ENCODE results near the gene COX6A2.

Gene COX6A2

DNA sequence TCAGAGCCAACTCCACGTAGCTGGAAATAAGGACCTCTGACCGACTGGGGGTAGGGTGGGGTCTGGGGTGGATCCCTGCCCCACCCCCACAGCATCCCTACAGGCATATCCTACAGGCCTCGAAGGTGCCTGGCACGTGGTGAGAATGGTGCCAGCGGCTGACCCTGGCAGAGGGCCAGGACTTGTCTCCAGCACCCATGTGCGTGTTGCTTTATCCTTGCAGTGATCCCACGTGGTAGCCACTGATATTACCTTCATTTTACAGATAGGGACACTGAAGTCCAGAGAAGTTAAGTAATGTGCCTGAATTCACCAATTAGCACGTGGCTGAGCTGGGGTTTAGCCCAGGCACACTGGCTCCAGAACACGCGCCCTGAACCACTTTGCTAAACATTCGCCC, 26.7 kb downstream of the COX6A2 start:
- Histone ChIP-seq H3K36me3 (ENCODE audit: control insufficient read depth, insufficient read depth, low read length) (no peaks in the 10 kb centered on the region), H3K4me3 (ENCODE audit: low read depth, low read length) (no peak overlapping the region), H3K9ac (ENCODE audit: low read depth, low read length) (no peak overlapping the region), H3K27ac (ENCODE audit: low read depth, low read length) (no peak overlapping the region), H3K4me1 (ENCODE audit: control insufficient read depth, insufficient read depth, low read length) (no peaks in the 10 kb centered on the region), H3K27me3 (ENCODE audit: control insufficient read depth, insufficient read depth, low read length) (no peaks in the 10 kb centered on the region), H3K9me3 (ENCODE audit: control insufficient read depth, insufficient read depth, low read length) (no peaks in the 10 kb centered on the region)

DNA sequence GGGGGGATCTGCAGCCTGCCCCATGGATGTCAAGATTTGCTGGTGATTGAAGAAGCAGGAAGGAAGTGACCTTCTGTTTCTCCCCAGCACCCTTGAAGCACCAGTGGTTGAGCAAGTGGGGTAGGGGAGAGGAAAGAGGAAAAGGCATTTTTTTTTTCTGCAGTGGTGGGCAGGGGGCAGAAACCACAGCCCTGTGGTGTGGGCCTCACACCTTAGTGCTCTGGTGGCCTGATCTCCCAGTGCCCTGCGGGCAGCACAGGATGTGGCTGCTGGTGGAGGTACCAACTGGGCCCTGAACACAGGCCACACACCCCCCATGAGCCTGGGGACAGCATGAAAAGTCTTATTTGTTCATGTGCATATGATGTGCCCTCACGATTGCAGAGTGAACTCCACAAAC, 28.0 kb downstream of the COX6A2 start:
- Histone ChIP-seq H3K27me3 (ENCODE audit: control insufficient read depth, insufficient read depth, low read length) (no peaks in the 10 kb centered on the region), H3K4me3 (ENCODE audit: low read depth, low read length) (no peak overlapping the region), H3K9me3 (ENCODE audit: control insufficient read depth, insufficient read depth, low read length) (no peaks in the 10 kb centered on the region), H3K9ac (ENCODE audit: low read depth, low read length) (no peak overlapping the region), H3K36me3 (ENCODE audit: control insufficient read depth, insufficient read depth, low read length) (no peaks in the 10 kb centered on the region), H3K27ac (ENCODE audit: low read depth, low read length) (no peak overlapping the region), H3K4me1 (ENCODE audit: control insufficient read depth, insufficient read depth, low read length) (no peaks in the 10 kb centered on the region)

DNA sequence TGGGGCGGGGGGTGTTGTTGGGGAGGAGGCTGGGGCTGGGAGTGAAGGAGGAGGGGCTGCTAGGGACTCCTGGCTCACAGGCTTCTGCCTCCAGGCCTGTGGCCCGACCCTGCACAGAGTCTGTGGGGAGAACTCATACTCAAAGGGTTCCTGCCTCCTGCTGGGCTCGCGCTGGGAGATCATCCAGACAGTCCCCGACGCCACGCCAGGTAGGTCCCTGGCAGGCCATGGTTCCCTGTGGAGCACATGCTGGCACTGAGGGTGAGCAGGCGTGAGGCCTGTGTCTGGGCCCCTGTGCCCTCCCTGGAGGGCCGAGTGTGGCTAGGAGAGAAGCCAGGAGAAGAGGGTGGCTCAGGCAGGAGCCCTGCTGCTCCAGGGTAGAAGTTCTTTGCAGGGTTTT, 30.5 kb downstream of the COX6A2 start:
- no peak overlapping the region for H3K9ac ChIP-seq (ENCODE audit: low read depth, low read length)
- H3K9me3 ChIP-seq (ENCODE audit: control insufficient read depth, insufficient read depth, low read length), result no peaks in the 10 kb centered on the region
- H3K36me3 ChIP-seq (ENCODE audit: control insufficient read depth, insufficient read depth, low read length), result no peaks in the 10 kb centered on the region
- H3K4me1 ChIP-seq (ENCODE audit: control insufficient read depth, insufficient read depth, low read length), result no peaks in the 10 kb centered on the region
- H3K27me3 ChIP-seq (ENCODE audit: control insufficient read depth, insufficient read depth, low read length), result no peaks in the 10 kb centered on the region
- H3K4me3 ChIP-seq (ENCODE audit: low read depth, low read length), result no peak overlapping the region
- H3K27ac ChIP-seq (ENCODE audit: low read depth, low read length), result no peak overlapping the region

DNA sequence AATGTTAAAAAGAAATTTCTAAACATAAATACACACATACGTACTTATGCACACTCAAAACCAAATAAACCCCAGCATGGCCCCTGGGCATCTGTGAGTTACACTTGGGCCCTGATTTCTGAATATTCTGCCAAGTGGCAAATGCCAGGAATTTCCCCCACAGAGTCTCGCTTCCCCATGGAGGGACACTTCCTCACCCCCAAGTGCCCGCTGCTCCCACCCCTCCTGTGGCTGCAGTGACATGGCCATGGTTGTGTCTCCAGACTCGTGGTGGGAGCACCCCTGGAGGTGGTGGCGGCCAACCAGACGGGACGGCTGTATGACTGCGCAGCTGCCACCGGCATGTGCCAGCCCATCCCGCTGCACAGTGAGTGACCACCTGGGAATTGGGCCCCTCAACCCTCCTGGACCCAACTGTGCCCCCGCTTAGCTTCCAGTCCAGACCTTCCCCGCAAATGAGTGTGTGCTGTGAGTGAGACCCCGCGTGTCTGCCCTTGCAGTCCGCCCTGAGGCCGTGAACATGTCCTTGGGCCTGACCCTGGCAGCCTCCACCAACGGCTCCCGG, 31.0 kb downstream of the COX6A2 start:
- H3K36me3 ChIP-seq (ENCODE audit: control insufficient read depth, insufficient read depth, low read length), result no peaks in the 10 kb centered on the region
- no peak overlapping the region for H3K4me3 ChIP-seq (ENCODE audit: low read depth, low read length)
- no peak overlapping the region for H3K27ac ChIP-seq (ENCODE audit: low read depth, low read length)
- no peaks in the 10 kb centered on the region for H3K4me1 ChIP-seq (ENCODE audit: control insufficient read depth, insufficient read depth, low read length)
- no peak overlapping the region for H3K9ac ChIP-seq (ENCODE audit: low read depth, low read length)
- no peaks in the 10 kb centered on the region for H3K9me3 ChIP-seq (ENCODE audit: control insufficient read depth, insufficient read depth, low read length)
- no peaks in the 10 kb centered on the region for H3K27me3 ChIP-seq (ENCODE audit: control insufficient read depth, insufficient read depth, low read length)

DNA sequence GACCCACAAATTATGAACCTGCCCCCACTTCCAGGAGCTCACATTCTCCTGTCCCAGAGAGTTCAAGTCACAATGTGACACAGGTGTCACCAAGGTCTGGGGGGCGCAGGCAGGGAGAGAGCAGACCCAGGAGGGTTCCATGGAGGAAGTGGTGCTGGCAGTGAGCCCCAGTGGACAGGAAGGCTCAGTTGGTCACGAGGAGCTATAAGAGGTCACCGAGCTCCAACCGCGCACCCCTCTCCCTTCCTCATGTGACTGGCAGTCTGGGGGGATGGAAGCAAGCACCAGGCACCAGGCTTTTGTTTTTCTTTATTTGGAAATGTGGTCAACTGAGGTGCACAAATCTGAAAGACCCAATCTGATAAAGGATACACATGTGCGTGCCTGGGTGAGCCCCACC, 32.5 kb downstream of the COX6A2 start:
- H3K27ac ChIP-seq (ENCODE audit: low read depth, low read length), result no peak overlapping the region
- H3K4me1 ChIP-seq (ENCODE audit: control insufficient read depth, insufficient read depth, low read length), result no peaks in the 10 kb centered on the region
- H3K36me3 ChIP-seq (ENCODE audit: control insufficient read depth, insufficient read depth, low read length), result no peaks in the 10 kb centered on the region
- no peak overlapping the region for H3K9ac ChIP-seq (ENCODE audit: low read depth, low read length)
- H3K27me3 ChIP-seq (ENCODE audit: control insufficient read depth, insufficient read depth, low read length), result no peaks in the 10 kb centered on the region
- no peak overlapping the region for H3K4me3 ChIP-seq (ENCODE audit: low read depth, low read length)
- no peaks in the 10 kb centered on the region for H3K9me3 ChIP-seq (ENCODE audit: control insufficient read depth, insufficient read depth, low read length)

DNA sequence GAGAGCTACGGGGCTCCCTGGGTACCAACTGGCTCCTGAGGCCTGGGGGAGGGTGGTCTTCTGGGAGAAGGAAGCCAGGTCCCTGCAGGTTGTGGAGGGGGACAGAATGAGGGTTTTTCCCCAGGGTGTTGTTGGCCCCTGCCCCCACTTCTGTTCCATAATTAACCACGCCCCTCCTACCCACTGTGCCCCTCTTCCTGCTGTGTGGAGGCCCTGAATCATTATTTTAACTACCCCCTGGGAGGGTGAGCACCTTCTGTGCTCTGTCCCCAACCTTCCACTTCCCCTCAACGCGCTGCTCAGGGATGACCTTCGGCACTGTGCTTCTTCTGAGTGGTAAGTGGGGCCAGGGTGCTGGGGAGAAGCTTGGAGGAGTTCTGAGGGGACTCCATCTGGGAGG, 35.1 kb downstream of the COX6A2 start, which contains the start of gene ITGAD:
Gene ITGAD, plus strand, starts transcription at position 280 of the 400 bp plus-strand sequence. Its CDS starts 26 bp downstream, at position 306.
- no peaks in the 10 kb centered on the region for H3K36me3 ChIP-seq (ENCODE audit: control insufficient read depth, insufficient read depth, low read length)
- no peak within 1 kb of the TSS for H3K4me3 ChIP-seq (ENCODE audit: low read depth, low read length)
- H3K4me1 ChIP-seq (ENCODE audit: control insufficient read depth, insufficient read depth, low read length), result no peaks in the 10 kb centered on the region
- no peaks in the 10 kb centered on the region for H3K27me3 ChIP-seq (ENCODE audit: control insufficient read depth, insufficient read depth, low read length)
- no peaks in the 10 kb centered on the region for H3K9me3 ChIP-seq (ENCODE audit: control insufficient read depth, insufficient read depth, low read length)
- no peak within 1 kb of the TSS for H3K9ac ChIP-seq (ENCODE audit: low read depth, low read length)
- no peak within 1 kb of the TSS for H3K27ac ChIP-seq (ENCODE audit: low read depth, low read length)

DNA sequence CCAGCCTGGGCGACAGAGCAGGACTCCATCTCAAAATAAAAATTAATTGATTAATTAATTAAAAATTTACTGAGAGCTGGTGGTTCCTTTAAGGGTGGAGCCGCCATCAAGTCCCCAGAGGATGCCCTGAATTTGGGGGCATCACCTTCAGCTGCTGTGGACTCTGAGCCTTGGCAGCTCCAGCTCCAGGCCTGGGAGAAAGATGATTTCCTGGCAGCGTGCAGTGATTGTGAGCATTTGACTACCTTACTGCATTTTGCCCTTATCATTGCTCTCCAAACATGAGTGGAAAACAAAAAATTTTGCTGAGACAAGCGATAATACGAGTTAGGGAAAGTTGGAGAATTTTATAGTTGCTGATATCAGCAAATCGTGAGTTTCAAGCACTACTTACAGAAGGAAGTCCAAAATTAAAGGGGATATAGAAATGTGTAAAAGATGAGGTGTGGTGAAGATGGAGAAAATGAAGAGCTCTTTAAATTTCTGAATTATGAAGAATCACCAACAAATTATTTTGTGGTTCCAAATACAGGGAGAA, 37.6 kb downstream of the COX6A2 start:
- H3K9ac ChIP-seq (ENCODE audit: low read depth, low read length), result no peak overlapping the region

DNA sequence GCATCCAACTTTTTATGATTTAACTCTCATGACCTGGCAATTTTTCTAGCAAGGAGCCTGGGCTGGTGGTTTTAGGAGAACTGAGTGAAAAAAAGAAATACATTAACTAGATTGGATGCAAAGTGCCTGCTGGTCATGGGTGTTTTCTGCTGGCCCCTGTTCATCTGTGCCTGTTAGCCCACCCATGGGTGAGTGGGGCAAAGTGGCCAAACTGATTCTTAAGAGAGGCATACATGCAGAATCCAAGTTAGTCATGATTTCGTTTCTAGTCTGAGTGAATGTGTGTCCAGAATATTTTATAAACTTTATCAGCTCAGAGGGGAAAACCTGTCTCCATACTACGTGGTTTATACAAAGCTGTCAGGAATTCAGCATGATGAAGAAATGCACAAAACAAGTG, 39.6 kb downstream of the COX6A2 start:
- Histone ChIP-seq H3K9ac (ENCODE audit: low read depth, low read length) (no peak overlapping the region), H3K27me3 (ENCODE audit: control insufficient read depth, insufficient read depth, low read length) (no peaks in the 10 kb centered on the region), H3K36me3 (ENCODE audit: control insufficient read depth, insufficient read depth, low read length) (no peaks in the 10 kb centered on the region), H3K27ac (ENCODE audit: low read depth, low read length) (no peak overlapping the region), H3K9me3 (ENCODE audit: control insufficient read depth, insufficient read depth, low read length) (no peaks in the 10 kb centered on the region), H3K4me1 (ENCODE audit: control insufficient read depth, insufficient read depth, low read length) (peaks cover 5% of the 10 kb centered on the region; the same call in 1 of the 2 replicates), H3K4me3 (ENCODE audit: low read depth, low read length) (no peak overlapping the region)

More for the DNA sequence above, 37.6 kb downstream of the COX6A2 start:
- no peaks in the 10 kb centered on the region for H3K27me3 ChIP-seq (ENCODE audit: control insufficient read depth, insufficient read depth, low read length)
- no peak overlapping the region for H3K27ac ChIP-seq (ENCODE audit: low read depth, low read length)
- H3K36me3 ChIP-seq (ENCODE audit: control insufficient read depth, insufficient read depth, low read length), result no peaks in the 10 kb centered on the region
- peaks cover 5% of the 10 kb centered on the region; the same call in 1 of the 2 replicates for H3K4me1 ChIP-seq (ENCODE audit: control insufficient read depth, insufficient read depth, low read length)
- no peak overlapping the region for H3K4me3 ChIP-seq (ENCODE audit: low read depth, low read length)
- no peaks in the 10 kb centered on the region for H3K9me3 ChIP-seq (ENCODE audit: control insufficient read depth, insufficient read depth, low read length)

DNA sequence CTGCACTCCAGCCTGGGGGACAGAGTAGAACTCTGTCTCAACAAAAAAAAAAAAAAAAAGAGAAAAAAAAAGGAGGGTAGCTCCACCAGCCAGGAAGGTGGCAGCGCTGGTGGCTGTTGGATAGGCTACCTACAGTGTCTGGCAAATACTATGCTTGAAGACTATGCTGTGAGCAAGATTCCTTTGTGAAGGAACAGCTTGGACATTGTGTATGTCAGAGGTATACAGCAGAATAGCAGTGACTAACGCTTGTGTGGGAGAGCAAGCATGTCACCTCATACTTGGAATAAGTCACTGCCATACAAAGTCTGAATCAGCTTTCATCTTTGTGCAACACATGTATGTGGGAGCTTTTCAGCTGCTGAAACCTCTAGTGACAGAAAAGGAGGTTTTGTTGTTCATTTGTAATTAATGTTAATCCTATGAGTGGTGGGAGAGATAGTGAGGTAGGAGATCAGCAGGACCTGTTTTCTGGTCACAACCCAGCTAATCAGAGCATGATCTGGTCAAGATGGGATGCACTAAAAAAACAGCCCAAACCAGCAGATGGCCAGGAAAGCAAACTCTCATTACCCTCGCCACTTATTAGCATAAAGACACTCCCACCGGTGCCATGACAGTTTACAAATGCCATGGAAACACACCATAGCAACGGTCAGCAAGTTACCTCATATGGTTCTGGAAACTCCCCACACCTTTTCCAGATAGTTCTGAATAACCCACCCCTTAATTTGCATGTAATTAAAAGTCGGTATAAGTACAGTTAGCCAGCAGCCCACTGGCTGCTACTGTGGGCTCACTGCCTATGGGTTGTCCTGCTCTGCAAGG, 41.8 kb downstream of the COX6A2 start:
- Histone ChIP-seq H3K4me3 (ENCODE audit: low read depth, low read length) (no peak overlapping the region), H3K27ac (ENCODE audit: low read depth, low read length) (no peak overlapping the region), H3K9ac (ENCODE audit: low read depth, low read length) (no peak overlapping the region), H3K27me3 (ENCODE audit: control insufficient read depth, insufficient read depth, low read length) (no peaks in the 10 kb centered on the region), H3K4me1 (ENCODE audit: control insufficient read depth, insufficient read depth, low read length) (peaks cover 5% of the 10 kb centered on the region; the same call in 1 of the 2 replicates), H3K9me3 (ENCODE audit: control insufficient read depth, insufficient read depth, low read length) (no peaks in the 10 kb centered on the region), H3K36me3 (ENCODE audit: control insufficient read depth, insufficient read depth, low read length) (no peaks in the 10 kb centered on the region)

DNA sequence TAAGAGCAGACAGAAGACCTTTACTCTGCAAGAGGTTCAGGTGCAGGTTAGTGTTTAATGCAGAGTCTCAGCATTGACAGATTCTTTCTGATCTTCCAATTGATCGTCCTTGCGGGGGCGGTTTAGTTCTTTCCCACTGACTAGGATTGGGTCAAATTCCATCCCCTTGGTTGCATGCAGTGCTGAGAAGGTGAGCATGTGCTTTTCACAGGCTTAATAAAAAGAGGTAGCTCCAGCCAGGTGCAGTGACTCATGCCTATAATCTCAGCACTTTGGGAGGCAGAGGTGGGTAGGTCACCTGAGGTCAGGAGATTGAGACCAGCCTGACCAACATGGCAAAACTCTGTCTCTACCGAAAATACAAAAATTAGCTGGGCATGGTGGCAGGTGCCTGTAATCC, 42.5 kb downstream of the COX6A2 start:
- H3K4me1 ChIP-seq (ENCODE audit: control insufficient read depth, insufficient read depth, low read length), result peaks cover 5% of the 10 kb centered on the region; the same call in 1 of the 2 replicates
- H3K27ac ChIP-seq (ENCODE audit: low read depth, low read length), result no peak overlapping the region
- no peaks in the 10 kb centered on the region for H3K27me3 ChIP-seq (ENCODE audit: control insufficient read depth, insufficient read depth, low read length)
- H3K9me3 ChIP-seq (ENCODE audit: control insufficient read depth, insufficient read depth, low read length), result no peaks in the 10 kb centered on the region
- no peak overlapping the region for H3K4me3 ChIP-seq (ENCODE audit: low read depth, low read length)
- H3K9ac ChIP-seq (ENCODE audit: low read depth, low read length), result no peak overlapping the region
- no peaks in the 10 kb centered on the region for H3K36me3 ChIP-seq (ENCODE audit: control insufficient read depth, insufficient read depth, low read length)

DNA sequence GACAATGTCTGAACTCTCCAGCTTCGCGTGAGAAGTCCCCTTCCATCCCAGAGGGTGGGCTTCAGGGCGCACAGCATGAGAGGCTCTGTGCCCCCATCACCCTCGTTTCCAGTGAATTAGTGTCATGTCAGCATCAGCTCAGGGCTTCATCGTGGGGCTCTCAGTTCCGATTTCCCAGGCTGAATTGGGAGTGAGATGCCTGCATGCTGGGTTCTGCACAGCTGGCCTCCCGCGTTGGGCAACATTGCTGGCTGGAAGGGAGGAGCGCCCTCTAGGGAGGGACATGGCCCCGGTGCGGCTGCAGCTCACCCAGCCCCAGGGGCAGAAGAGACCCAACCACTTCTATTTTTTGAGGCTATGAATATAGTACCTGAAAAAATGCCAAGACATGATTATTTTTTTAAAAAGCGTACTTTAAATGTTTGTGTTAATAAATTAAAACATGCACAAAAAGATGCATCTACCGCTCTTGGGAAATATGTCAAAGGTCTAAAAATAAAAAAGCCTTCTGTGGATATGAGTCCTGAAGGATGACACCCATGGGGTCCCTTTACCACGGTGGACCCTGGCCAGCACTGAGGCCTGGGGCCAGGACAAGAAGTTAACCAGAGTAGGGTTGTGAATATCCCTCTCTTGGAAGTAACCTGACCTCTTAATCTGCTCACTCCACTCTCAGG, 45.5 kb downstream of the COX6A2 start:
- no peak overlapping the region for H3K4me3 ChIP-seq (ENCODE audit: low read depth, low read length)
- no peaks in the 10 kb centered on the region for H3K9me3 ChIP-seq (ENCODE audit: control insufficient read depth, insufficient read depth, low read length)
- no peaks in the 10 kb centered on the region for H3K27me3 ChIP-seq (ENCODE audit: control insufficient read depth, insufficient read depth, low read length)
- H3K4me1 ChIP-seq (ENCODE audit: control insufficient read depth, insufficient read depth, low read length), result peaks cover 5% of the 10 kb centered on the region; the same call in 1 of the 2 replicates
- H3K9ac ChIP-seq (ENCODE audit: low read depth, low read length), result no peak overlapping the region
- no peaks in the 10 kb centered on the region for H3K36me3 ChIP-seq (ENCODE audit: control insufficient read depth, insufficient read depth, low read length)
- H3K27ac ChIP-seq (ENCODE audit: low read depth, low read length), result no peak overlapping the region
